NT2/D1 (cell line): ENCODE data around the gene ANXA3.

Source experiments
- DNase-seq: peaks from one replicate; pipeline ENCODE4 v3.0.0-alpha.2; 2011; ENCODE audit warnings: low read depth, low spot score
- H3K27me3 ChIP-seq: 2 replicates; pipeline ENCODE4 v1.6.0; 2011; ENCODE audit warnings: mild to moderate bottlenecking; ENCODE audit not compliant: insufficient read length, insufficient read depth
- H3K36me3 ChIP-seq: 2 replicates; pipeline ENCODE4 v1.6.1; 2011; ENCODE audit warnings: mild to moderate bottlenecking, low read length, mixed read lengths; ENCODE audit not compliant: insufficient read depth, insufficient read length
- H3K4me1 ChIP-seq: 2 replicates; pipeline ENCODE4 v1.5.1; 2011; ENCODE audit not compliant: insufficient read depth, insufficient read length
- H3K4me3 ChIP-seq: 2 replicates; pipeline ENCODE4 v1.5.1; 2011; ENCODE audit warnings: low read depth; ENCODE audit not compliant: insufficient read length
- H3K9ac ChIP-seq: 2 replicates; pipeline ENCODE4 v1.6.0; 2011; ENCODE audit warnings: low read depth; ENCODE audit not compliant: insufficient read length
- H3K9me3 ChIP-seq: 2 replicates; pipeline ENCODE4 v1.5.1; 2011; ENCODE audit warnings: mild to moderate bottlenecking, low read length; ENCODE audit not compliant: insufficient read depth
- SUZ12 ChIP-seq: IDR thresholded peaks from 2 replicates; pipeline ENCODE4 v1.6.1; 2011; ENCODE audit not compliant: insufficient read length, insufficient read depth; ENCODE audit errors: extremely low read depth
- YY1 ChIP-seq: IDR thresholded peaks from 2 replicates; pipeline ENCODE4 v1.6.1; 2011; ENCODE audit not compliant: insufficient read length, insufficient read depth
- ZNF274 ChIP-seq: IDR thresholded peaks from 2 replicates; pipeline ENCODE4 v1.6.1; 2011; ENCODE audit warnings: mild to moderate bottlenecking, low read depth, low read length

ANXA3 gene

DNA sequence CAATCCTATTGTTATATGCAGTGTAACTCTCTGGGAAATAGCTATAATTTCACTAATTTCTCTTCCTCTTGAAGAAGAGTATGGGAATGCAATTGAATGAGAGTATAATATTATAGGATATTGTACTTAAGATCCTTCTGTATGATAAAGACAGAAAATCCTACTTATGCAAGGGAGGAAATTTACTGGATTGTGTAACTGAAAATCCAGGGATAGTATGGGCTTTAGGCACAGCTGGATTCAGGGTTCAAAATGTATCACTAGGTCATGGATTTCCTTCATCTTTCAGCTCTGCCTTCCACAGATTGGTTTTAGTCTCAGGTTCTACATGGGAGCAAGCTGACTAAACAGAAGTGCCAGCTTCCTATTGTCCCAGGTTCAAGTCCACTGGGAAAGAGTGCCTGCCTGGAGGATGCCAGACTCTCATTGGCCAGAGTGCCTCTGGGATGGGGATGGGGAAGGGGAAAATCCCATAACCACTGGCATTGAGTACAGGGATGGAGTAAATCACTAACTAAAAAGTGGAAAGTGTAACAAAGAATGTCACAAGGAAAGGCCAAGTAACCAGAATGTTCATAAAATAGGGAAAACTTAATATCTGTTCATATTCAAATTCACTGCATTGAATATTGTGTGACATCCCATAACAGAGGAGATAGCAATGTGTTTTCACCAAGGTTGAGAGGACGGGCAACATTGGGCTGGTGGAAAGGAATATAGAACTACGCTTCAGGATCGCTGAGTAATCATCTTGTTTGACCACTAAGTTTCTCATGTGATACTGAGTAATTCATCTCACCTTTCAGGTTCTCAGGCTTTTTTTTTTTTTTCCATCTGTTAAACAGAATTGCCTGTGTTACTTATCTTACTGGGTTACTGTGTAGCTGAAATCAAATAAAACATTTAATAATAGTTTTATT lies 75.7 kb downstream of the ANXA3 start:
- Histone ChIP-seq H3K9me3 (no peaks in the 10 kb centered on the region), H3K9ac (no peak overlapping the region), H3K4me1 (peaks cover 3% of the 10 kb centered on the region), H3K4me3 (no peak overlapping the region), H3K36me3 (no peaks in the 10 kb centered on the region), H3K27me3 (no peaks in the 10 kb centered on the region)
- TF ChIP-seq ZNF274 (no peak), YY1 (no peak), SUZ12 (no peak)
- no peak for DNase-seq

DNA sequence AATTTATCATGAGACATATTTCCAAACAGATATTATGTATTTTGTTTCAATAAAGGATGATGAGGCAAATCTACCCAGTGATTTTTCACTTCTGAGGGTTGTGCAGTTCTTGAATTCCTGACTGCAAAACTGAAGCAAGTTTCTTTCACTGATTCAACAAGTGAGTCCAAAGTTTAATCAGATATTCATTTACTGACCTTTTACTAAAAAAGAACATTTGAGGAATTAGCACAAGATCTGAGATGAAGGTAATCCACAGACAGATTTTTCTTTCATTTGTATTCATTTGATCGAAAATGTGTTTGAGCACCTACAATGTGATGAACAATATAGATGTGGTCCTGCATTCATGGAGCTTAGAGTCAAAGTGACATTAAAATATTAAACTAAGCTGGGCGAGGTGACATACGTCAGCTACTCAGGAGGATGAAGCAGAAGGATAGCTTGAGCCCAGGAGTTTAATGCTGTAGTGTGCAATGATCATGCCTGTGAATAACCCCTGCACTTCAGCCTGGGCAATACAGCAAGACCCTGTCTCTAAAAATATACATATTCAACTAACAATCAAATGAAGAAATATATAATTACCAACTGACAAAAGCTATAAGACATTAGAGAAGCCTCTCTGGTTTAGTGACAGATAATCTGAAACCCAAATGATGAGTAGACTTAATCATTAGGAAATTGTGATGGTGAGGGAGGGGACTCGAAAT lies 76.6 kb downstream of the ANXA3 start:
- no peaks in the 10 kb centered on the region for H3K9me3 ChIP-seq
- H3K4me1 ChIP-seq: peaks cover 3% of the 10 kb centered on the region
- H3K4me3 ChIP-seq: no peak overlapping the region
- TF ChIP-seq SUZ12 (no peak), YY1 (no peak), ZNF274 (no peak)
- no peak for DNase-seq
- no peak overlapping the region for H3K9ac ChIP-seq
- H3K27me3 ChIP-seq: no peaks in the 10 kb centered on the region
- no peaks in the 10 kb centered on the region for H3K36me3 ChIP-seq

DNA sequence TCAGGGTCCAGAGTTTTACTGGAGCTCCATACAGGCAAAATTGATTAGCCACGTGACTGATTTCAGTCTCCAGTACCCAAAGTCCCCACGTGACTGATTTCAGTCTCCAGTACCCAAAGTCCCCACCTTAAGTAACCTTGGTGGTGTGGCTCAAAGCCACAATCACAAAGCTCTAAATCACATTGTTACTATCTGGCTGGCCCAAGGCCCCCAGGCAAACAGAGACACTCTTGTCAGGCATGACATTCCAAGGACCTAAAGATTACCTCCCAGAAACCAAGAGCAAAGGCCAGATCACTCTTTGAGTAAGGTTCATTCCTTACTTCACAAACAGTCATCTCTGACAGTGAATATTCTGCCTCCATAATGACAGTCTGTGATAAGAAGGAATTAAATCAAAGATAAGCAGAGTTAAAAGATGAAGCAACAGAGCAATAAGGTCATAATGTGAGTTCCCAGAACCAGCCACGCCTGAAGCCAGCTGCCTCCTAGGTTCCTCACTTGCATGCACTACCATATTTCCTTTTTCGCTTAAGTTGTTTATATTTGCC lies 78.5 kb downstream of the ANXA3 start:
- Histone ChIP-seq H3K4me1 (peaks cover 3% of the 10 kb centered on the region), H3K9ac (no peak overlapping the region), H3K36me3 (no peaks in the 10 kb centered on the region), H3K27me3 (no peaks in the 10 kb centered on the region), H3K9me3 (no peaks in the 10 kb centered on the region), H3K4me3 (no peak overlapping the region)
- DNase-seq: no peak
- TF ChIP-seq YY1 (no peak), SUZ12 (no peak), ZNF274 (no peak)

DNA sequence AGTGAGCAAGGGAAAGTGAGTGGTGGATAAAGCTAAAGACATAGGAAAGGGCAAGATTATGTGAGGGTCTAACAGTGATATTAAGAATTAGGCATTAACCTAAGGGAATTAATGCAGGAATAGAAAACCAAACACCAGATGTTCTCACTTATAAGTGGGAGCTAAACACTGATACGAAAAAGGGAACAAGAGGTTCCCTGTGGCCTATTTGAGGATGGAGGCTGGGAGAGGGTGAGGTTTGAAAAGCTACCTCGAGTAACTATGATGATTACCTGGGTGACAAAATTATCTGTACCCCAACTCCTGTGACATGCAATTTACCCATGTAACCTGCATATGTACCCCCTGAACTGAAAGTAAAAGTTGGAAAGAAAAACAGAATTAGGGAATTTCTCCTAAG lies 79.0 kb downstream of the ANXA3 start:
- no peak for DNase-seq
- Histone ChIP-seq H3K4me1 (peaks cover 3% of the 10 kb centered on the region), H3K4me3 (no peak overlapping the region), H3K9me3 (no peaks in the 10 kb centered on the region), H3K9ac (no peak overlapping the region), H3K27me3 (no peaks in the 10 kb centered on the region), H3K36me3 (no peaks in the 10 kb centered on the region)
- TF ChIP-seq ZNF274: no peak
- TF ChIP-seq YY1: no peak
- TF ChIP-seq SUZ12: no peak

DNA sequence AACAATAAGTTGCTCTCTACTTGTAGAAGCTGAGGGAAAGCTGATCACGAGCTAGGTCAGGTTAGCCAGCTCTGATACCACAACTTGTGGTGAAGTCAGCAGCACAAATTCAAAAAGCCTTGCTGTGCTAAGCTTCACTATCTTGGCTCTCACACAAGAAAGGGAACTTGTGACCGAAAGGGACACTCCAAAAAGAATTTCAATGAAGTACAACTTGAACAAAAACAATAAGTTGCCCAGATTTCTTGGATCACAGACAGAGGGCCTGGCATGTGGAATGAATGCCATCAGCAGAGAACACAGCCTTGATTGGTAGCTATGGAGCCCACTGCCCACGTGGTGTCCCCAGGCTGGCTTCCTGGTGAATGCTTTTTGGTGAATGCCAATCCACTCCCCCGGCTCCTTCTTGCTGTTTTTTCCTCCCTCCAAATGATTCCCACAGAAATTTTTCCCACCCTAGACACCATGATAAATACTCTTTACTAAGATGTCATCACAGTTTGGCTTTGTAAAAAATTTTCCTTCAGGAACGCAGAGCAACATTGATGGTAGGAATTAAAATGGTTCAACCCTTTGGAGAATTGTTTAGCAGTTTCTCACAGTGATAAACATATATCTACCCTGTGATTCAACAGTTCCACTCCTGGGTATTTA lies 82.6 kb downstream of the ANXA3 start:
- H3K4me1 ChIP-seq: peaks cover 3% of the 10 kb centered on the region
- DNase-seq: no peak
- no peak overlapping the region for H3K9ac ChIP-seq
- no peaks in the 10 kb centered on the region for H3K9me3 ChIP-seq
- no peaks in the 10 kb centered on the region for H3K36me3 ChIP-seq
- TF ChIP-seq YY1: no peak
- TF ChIP-seq SUZ12: no peak
- TF ChIP-seq ZNF274: no peak
- H3K4me3 ChIP-seq: no peak overlapping the region
- H3K27me3 ChIP-seq: no peaks in the 10 kb centered on the region

DNA sequence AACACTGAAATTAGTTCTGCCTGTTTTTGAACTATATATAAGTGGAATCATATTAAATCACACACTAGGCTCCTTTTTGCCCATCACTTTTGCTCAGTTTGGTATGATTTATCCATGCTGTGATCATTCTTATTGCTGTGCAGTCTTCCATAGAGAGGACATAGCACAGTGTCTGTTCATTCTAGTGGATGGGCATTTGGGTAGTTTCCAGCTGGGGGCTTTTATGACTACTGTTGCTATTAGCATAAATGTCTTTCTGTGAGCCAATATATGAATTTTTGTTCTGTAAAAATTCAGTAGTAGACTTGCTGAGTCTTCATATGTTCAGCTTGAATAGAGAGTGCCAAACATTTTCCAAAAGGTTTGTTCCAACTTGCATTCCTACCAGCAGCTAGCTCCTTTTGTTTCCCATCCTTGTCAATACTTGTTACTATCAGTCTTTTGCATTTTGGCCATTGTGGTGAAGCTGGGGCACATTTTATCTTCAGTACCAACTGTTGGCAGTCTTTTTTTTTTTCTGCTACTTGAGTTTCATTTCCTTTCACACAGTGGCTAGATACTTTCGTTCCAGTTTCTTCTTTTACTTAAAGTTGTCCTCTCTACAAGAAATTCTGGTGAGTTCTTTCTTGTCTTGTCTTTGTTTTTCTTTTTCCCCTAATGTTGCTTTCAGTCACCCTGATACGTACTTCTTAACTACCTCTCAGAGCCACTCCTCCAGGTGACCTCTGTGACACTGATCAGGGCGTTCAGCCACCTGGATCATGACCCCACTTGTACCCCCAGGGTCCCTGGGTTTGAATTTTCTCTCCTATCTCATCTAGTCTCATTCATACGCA lies 87.0 kb downstream of the ANXA3 start:
- TF ChIP-seq YY1 (no peak), ZNF274 (no peak), SUZ12 (no peak)
- H3K36me3 ChIP-seq: no peaks in the 10 kb centered on the region
- no peak for DNase-seq
- H3K9me3 ChIP-seq: no peaks in the 10 kb centered on the region
- H3K27me3 ChIP-seq: no peaks in the 10 kb centered on the region
- no peak overlapping the region for H3K4me3 ChIP-seq
- H3K9ac ChIP-seq: no peak overlapping the region
- no peaks in the 10 kb centered on the region for H3K4me1 ChIP-seq
